ENCODE data around the gene CCDC13.

- no peak for TF ChIP-seq EZH2phosphoT487 (IDR thresholded peaks at IDR 0.05)
- TF ChIP-seq EZH2 (IDR thresholded peaks at IDR 0.05) = no peak
- TF ChIP-seq CTCF (IDR thresholded peaks at IDR 0.05) = no peak
Measured at GRCh38 chr3:42780398-42780797, 7.3 kb upstream of the CCDC13 start.

All from neural progenitor cell (in vitro differentiated cells).